Measurements from ENCODE around the gene MRPL18.
"Not testable (repeated sequence)": the region's sequence is repeated elsewhere in the genome, so short reads cannot be mapped to it uniquely, and the experiment has no call there.

Gene MRPL18

GRCh38 chr6:159766906-159767305 is 23.4 kb upstream of the MRPL18 start:
- intact Hi-C loops (cut with DNase I) = no loop called here
- no peak for DNase-seq

GRCh38 chr6:159769470-159769869 is 20.8 kb upstream of the MRPL18 start:
- no peak for DNase-seq
- intact Hi-C loops (cut with DNase I) = no loop called here

- DNase-seq = no peak
- intact Hi-C loops (cut with DNase I) = no loop called here
These were observed 18.1 kb upstream of the MRPL18 start for GRCh38 chr6:159772196-159772595.

- intact Hi-C loops (cut with DNase I) = no loop called here
- no peak for DNase-seq
These were observed 12.9 kb upstream of the MRPL18 start for GRCh38 chr6:159777240-159777904.

GRCh38 chr6:159778131-159778530 is 12.1 kb upstream of the MRPL18 start:
- no peak for DNase-seq
- intact Hi-C loops (cut with DNase I) = no loop called here

- intact Hi-C loops (cut with DNase I) = no loop called here
- no peak for DNase-seq
These were observed 11.6 kb upstream of the MRPL18 start for GRCh38 chr6:159778542-159779103.

- intact Hi-C loops (cut with DNase I) = loop anchor here (2.0 to 5.0 kb wide), 2 partner anchors 27 to 179 kb away; partner anchors contain the start of gene IGF2R
- DNase-seq = peak in 1 of 10 donors; percentile 74
These were observed 2.0 kb upstream of the MRPL18 start for GRCh38 chr6:159788276-159788675.

GRCh38 chr6:159788753-159789376 is 1.4 kb upstream of the MRPL18 start:
- DNase-seq = peak in 3 of 10 donors; percentile 19 to 86 (median 69)
- intact Hi-C loops (cut with DNase I) = loop anchor here (2.0 to 5.0 kb wide), 2 partner anchors 28 to 178 kb away; partner anchors contain the start of gene IGF2R

- intact Hi-C loops (cut with DNase I) = loop anchor here (2.0 to 5.0 kb wide), 4 partner anchors 29 to 178 kb away; partner anchors contain the start of genes IGF2R, SOD2 and WTAP
These were observed 704 bp upstream of the MRPL18 start, which contains the start of gene TCP1 for GRCh38 chr6:159789377-159790148. TCP1 (minus strand) TSS chr6:159789602; CDS start chr6:159789468, 134 bp downstream.

GRCh38 chr6:159790956-159791598 is 810 bp downstream of the MRPL18 start:
- intact Hi-C loops (cut with DNase I) = loop anchor here (2.0 to 5.0 kb wide), 2 partner anchors 64 to 99 kb away; partner anchors contain the start of genes SOD2 and WTAP
- DNase-seq = peak in 1 of 10 donors; percentile 69

More at GRCh38 chr6:159789377-159790148, 704 bp upstream of the MRPL18 start, which contains the start of gene TCP1:
- peak; percentile 98 to 100 (median 99) for DNase-seq

GRCh38 chr6:159794976-159795375 is 4.7 kb downstream of the MRPL18 start:
- intact Hi-C loops (cut with DNase I) = loop anchor here (5.0 kb wide), 1 partner anchor 103 kb away; the partner anchor contains the start of gene SOD2
- not testable (repeated sequence) for DNase-seq

- intact Hi-C loops (cut with DNase I) = no loop called here
- DNase-seq = no peak
These were observed 7.3 kb downstream of the MRPL18 start for GRCh38 chr6:159797554-159797953.

- intact Hi-C loops (cut with DNase I) = no loop called here
- DNase-seq = peak in 1 of 10 donors; percentile 61
These were observed 10.0 kb downstream of the MRPL18 start, which contains the start of gene PNLDC1 for GRCh38 chr6:159800141-159800865. PNLDC1 (plus strand) TSS chr6:159800276; CDS start chr6:159800308, 32 bp downstream.

- DNase-seq = peak in 1 of 10 donors; percentile 31
These were observed 11.7 kb downstream of the MRPL18 start for GRCh38 chr6:159801935-159802334.

GRCh38 chr6:159804504-159804903 is 14.2 kb downstream of the MRPL18 start:
- intact Hi-C loops (cut with DNase I) = no loop called here

More at GRCh38 chr6:159801935-159802334, 11.7 kb downstream of the MRPL18 start:
- intact Hi-C loops (cut with DNase I) = no loop called here

GRCh38 chr6:159805440-159806020 is 15.3 kb downstream of the MRPL18 start:
- intact Hi-C loops (cut with DNase I) = no loop called here
- DNase-seq = no peak

More at GRCh38 chr6:159804504-159804903, 14.2 kb downstream of the MRPL18 start:
- DNase-seq = peak in 1 of 10 donors; percentile 40

GRCh38 chr6:159806021-159806458 is 15.8 kb downstream of the MRPL18 start:
- intact Hi-C loops (cut with DNase I) = no loop called here
- peak in 1 of 10 donors; percentile 41 for DNase-seq

GRCh38 chr6:159807150-159807858 is 17.0 kb downstream of the MRPL18 start:
- no peak for DNase-seq
- intact Hi-C loops (cut with DNase I) = no loop called here
